ENCODE measurements around the gene CNMD. TPM values are rescaled to one million over a fixed set of nuclear protein-coding genes. Genes with fewer than 3 reads are reported as not detected.
A peak's percentile ranks its signal among the peaks of the same experiment; 100 is the strongest.
"Not testable (repeated sequence)": the region's sequence is repeated elsewhere in the genome, so short reads cannot be mapped to it uniquely, and the experiment has no call there.

Gene CNMD
- polyA plus RNA-seq, 3 donors, result not detected

DNA sequence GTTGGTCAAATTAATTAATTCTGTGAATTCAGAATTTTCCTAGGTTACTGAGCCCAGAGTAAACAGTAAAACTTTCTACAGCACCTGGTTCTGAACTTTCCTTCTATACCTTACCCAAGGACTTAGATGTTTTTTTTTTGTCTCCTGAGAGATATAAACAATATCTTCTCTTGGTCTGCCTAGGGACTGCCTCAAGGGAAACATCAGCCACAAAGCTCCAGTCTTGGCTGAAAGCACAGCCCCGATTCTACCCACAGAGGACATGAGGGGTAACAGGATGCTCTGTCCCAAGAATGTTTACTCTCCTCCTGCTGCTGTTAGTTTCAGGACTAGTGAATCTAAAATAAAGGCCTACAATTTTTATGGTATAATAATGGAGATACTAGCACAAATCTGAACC lies 14.3 kb downstream of the CNMD start:
- H3K27me3 Mint-ChIP-seq (ENCODE audit: low read depth in 3 of 3), result peaks cover 5 to 7% (median 5%) of the 10 kb centered on the region in 3 donors
- H3K4me1 Mint-ChIP-seq, result peaks cover 2% of the 10 kb centered on the region
- Histone ChIP-seq H3K27ac (ENCODE audit: low read depth in 1 of 2, low read length in 2 of 2) (no peak overlapping the region), H3K27me3 (ENCODE audit: control insufficient read depth in 2 of 2, insufficient read depth in 2 of 2, low read length in 2 of 2) (no peaks in the 10 kb centered on the region), H3K4me3 (replicated peaks in 1 of 3; ENCODE audit: low read depth in 2 of 3, low read length in 3 of 3) (no peak overlapping the region), H3K9me3 (replicated peaks in 1 of 2; ENCODE audit: control insufficient read depth in 1 of 2, insufficient read depth in 1 of 2, low read length in 2 of 2) (no peaks in the 10 kb centered on the region), H2AFZ (ENCODE audit: insufficient read depth, low read depth, low read length, poor library complexity, severe bottlenecking) (no peak overlapping the region), H3K9ac (ENCODE audit: insufficient read depth, low read length, poor library complexity, severe bottlenecking) (no peak overlapping the region), H3K36me3 (replicated peaks in 1 of 2; ENCODE audit: control insufficient read depth in 1 of 2, insufficient read depth in 2 of 2, low read length in 2 of 2) (no peaks in the 10 kb centered on the region), H3K4me2 (replicated peaks; ENCODE audit: extremely low read depth, low read length, poor library complexity, severe bottlenecking) (no peak overlapping the region), H3K4me1 (ENCODE audit: control insufficient read depth in 1 of 2, insufficient read depth in 2 of 2, low read length in 2 of 2) (no peaks in the 10 kb centered on the region), H4K20me1 (ENCODE audit: insufficient read depth, low read length) (no peaks in the 10 kb centered on the region), H3K79me2 (ENCODE audit: insufficient read depth, low read length) (no peaks in the 10 kb centered on the region)
- DNase-seq, result no peak
- no CpG with 5 or more reads among the region's 1 CpG for WGBS (ENCODE audit: insufficient coverage)
- TF ChIP-seq, protein P1, sequence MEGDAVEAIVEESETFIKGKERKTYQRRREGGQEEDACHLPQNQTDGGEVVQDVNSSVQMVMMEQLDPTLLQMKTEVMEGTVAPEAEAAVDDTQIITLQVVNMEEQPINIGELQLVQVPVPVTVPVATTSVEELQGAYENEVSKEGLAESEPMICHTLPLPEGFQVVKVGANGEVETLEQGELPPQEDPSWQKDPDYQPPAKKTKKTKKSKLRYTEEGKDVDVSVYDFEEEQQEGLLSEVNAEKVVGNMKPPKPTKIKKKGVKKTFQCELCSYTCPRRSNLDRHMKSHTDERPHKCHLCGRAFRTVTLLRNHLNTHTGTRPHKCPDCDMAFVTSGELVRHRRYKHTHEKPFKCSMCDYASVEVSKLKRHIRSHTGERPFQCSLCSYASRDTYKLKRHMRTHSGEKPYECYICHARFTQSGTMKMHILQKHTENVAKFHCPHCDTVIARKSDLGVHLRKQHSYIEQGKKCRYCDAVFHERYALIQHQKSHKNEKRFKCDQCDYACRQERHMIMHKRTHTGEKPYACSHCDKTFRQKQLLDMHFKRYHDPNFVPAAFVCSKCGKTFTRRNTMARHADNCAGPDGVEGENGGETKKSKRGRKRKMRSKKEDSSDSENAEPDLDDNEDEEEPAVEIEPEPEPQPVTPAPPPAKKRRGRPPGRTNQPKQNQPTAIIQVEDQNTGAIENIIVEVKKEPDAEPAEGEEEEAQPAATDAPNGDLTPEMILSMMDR (IDR thresholded peaks at IDR 0.05), result no peak
- H3K36me3 Mint-ChIP-seq, result no peaks in the 10 kb centered on the region
- intact Hi-C loops (cut with micrococcal nuclease), result no loop called here
- H3K9me3 Mint-ChIP-seq, result peaks cover 0 to 12% (median 4%) of the 10 kb centered on the region in 7 donors
- H3K4me3 Mint-ChIP-seq, result no peak overlapping the region
- no peak overlapping the region for H3K27ac Mint-ChIP-seq

- Mint-ChIP-seq H3K4me1 (peaks cover 2% of the 10 kb centered on the region), H3K27me3 (ENCODE audit: low read depth in 3 of 3) (peaks cover 6 to 10% (median 10%) of the 10 kb centered on the region in 3 donors), H3K27ac (peak overlapping the region in 2 of 7 donors; percentile 26 to 47)
Measured at GRCh38 chr13:52723181-52723580, 16.4 kb downstream of the CNMD start.

GRCh38 chr13:52721356-52721755 lies 18.3 kb downstream of the CNMD start:
- H3K9ac ChIP-seq (ENCODE audit: insufficient read depth, low read length, poor library complexity, severe bottlenecking); DNase-seq; H3K27me3 ChIP-seq (ENCODE audit: control insufficient read depth in 2 of 2, insufficient read depth in 2 of 2, low read length in 2 of 2); H3K9me3 ChIP-seq (replicated peaks in 1 of 2; ENCODE audit: control insufficient read depth in 1 of 2, insufficient read depth in 1 of 2, low read length in 2 of 2); H3K4me3 Mint-ChIP-seq; H2AFZ ChIP-seq (ENCODE audit: insufficient read depth, low read depth, low read length, poor library complexity, severe bottlenecking); H3K79me2 ChIP-seq (ENCODE audit: insufficient read depth, low read length); H3K27ac ChIP-seq (ENCODE audit: low read depth in 1 of 2, low read length in 2 of 2); H3K27ac Mint-ChIP-seq; H3K4me1 Mint-ChIP-seq; H3K4me3 ChIP-seq (replicated peaks in 1 of 3; ENCODE audit: low read depth in 2 of 3, low read length in 3 of 3); H3K36me3 Mint-ChIP-seq; H3K4me1 ChIP-seq (ENCODE audit: control insufficient read depth in 1 of 2, insufficient read depth in 2 of 2, low read length in 2 of 2); H3K36me3 ChIP-seq (replicated peaks in 1 of 2; ENCODE audit: control insufficient read depth in 1 of 2, insufficient read depth in 2 of 2, low read length in 2 of 2); H3K4me2 ChIP-seq (replicated peaks; ENCODE audit: extremely low read depth, low read length, poor library complexity, severe bottlenecking); intact Hi-C loops (cut with micrococcal nuclease); H4K20me1 ChIP-seq (ENCODE audit: insufficient read depth, low read length): not testable (repeated sequence)
- Mint-ChIP-seq H3K9me3 (peaks cover 15 to 29% (median 19%) of the 10 kb centered on the region in 7 donors), H3K27me3 (ENCODE audit: low read depth in 3 of 3) (peaks cover 4 to 12% (median 8%) of the 10 kb centered on the region in 3 donors)
- WGBS (ENCODE audit: insufficient coverage), result 100% methylated on average over 1 of the region's 2 CpGs

More at GRCh38 chr13:52723181-52723580, 16.4 kb downstream of the CNMD start:
- Mint-ChIP-seq H3K9me3 (peaks cover 9 to 22% (median 15%) of the 10 kb centered on the region in 7 donors), H3K4me3 (no peak overlapping the region), H3K36me3 (no peaks in the 10 kb centered on the region)
- Histone ChIP-seq H3K36me3 (replicated peaks in 1 of 2; ENCODE audit: control insufficient read depth in 1 of 2, insufficient read depth in 2 of 2, low read length in 2 of 2) (no peaks in the 10 kb centered on the region), H3K4me1 (ENCODE audit: control insufficient read depth in 1 of 2, insufficient read depth in 2 of 2, low read length in 2 of 2) (no peaks in the 10 kb centered on the region), H3K4me3 (replicated peaks in 1 of 3; ENCODE audit: low read depth in 2 of 3, low read length in 3 of 3) (no peak overlapping the region), H2AFZ (ENCODE audit: insufficient read depth, low read depth, low read length, poor library complexity, severe bottlenecking) (no peak overlapping the region), H3K27ac (ENCODE audit: low read depth in 1 of 2, low read length in 2 of 2) (no peak overlapping the region), H3K4me2 (replicated peaks; ENCODE audit: extremely low read depth, low read length, poor library complexity, severe bottlenecking) (no peak overlapping the region), H3K9me3 (replicated peaks in 1 of 2; ENCODE audit: control insufficient read depth in 1 of 2, insufficient read depth in 1 of 2, low read length in 2 of 2) (no peaks in the 10 kb centered on the region), H4K20me1 (ENCODE audit: insufficient read depth, low read length) (no peaks in the 10 kb centered on the region), H3K79me2 (ENCODE audit: insufficient read depth, low read length) (no peaks in the 10 kb centered on the region), H3K9ac (ENCODE audit: insufficient read depth, low read length, poor library complexity, severe bottlenecking) (no peak overlapping the region), H3K27me3 (ENCODE audit: control insufficient read depth in 2 of 2, insufficient read depth in 2 of 2, low read length in 2 of 2) (no peaks in the 10 kb centered on the region)
- intact Hi-C loops (cut with micrococcal nuclease), result no loop called here
- TF ChIP-seq, protein P1 (IDR thresholded peaks at IDR 0.05), result no peak
- WGBS (ENCODE audit: insufficient coverage), result 86% methylated on average over 1 of the region's 4 CpGs
- no peak for DNase-seq
